GM23338 (cell line): ENCODE results near the gene TNFRSF4. TPM values are rescaled to one million over a fixed set of nuclear protein-coding genes. Genes with fewer than 3 reads are reported as not detected.
A peak's percentile ranks its signal among the peaks of the same experiment; 100 is the strongest.

Source experiments
- ATAC-seq: fragments of 200-7000 bp; cut with Tn5 transposase; 3 replicates; pipeline ENCODE4 v1.9.1; 2020
- DNase-seq: peaks from one replicate; pipeline ENCODE4 v3.0.0-alpha.2; 2015; ENCODE audit warnings: low spot score
- H2AFZ ChIP-seq: fragments of 200-600 bp; sonication (generic); 2 replicates; pipeline ENCODE4 v1.8.0; 2016; ENCODE audit warnings: antibody characterized with exemption, mild to moderate bottlenecking, moderate library complexity
- H3F3A ChIP-seq: fragments of 200-600 bp; sonication (generic); replicated peaks from 2 replicates; pipeline ENCODE4 v1.8.0; 2017; ENCODE audit warnings: antibody characterized with exemption, mixed run types, low read depth
- H3K27ac ChIP-seq: fragments of 200-600 bp; sonication (generic); 2 replicates; pipeline ENCODE4 v1.6.1; 2016; ENCODE audit warnings: low read depth
- H3K27me3 ChIP-seq: fragments of 200-600 bp; sonication (generic); 2 replicates; pipeline ENCODE4 v1.8.0; 2016; ENCODE audit warnings: mild to moderate bottlenecking, mixed run types, moderate library complexity; ENCODE audit not compliant: insufficient read depth
- H3K36me3 ChIP-seq: fragments of 200-600 bp; sonication (generic); 2 replicates; pipeline ENCODE4 v1.8.0; 2016; ENCODE audit warnings: mild to moderate bottlenecking; ENCODE audit not compliant: insufficient read depth
- H3K4me1 ChIP-seq: fragments of 200-600 bp; sonication (generic); 2 replicates; pipeline ENCODE4 v1.8.0; 2016; ENCODE audit warnings: mild to moderate bottlenecking, moderate library complexity; ENCODE audit not compliant: insufficient read depth
- H3K4me2 ChIP-seq: fragments of 200-600 bp; sonication (generic); 2 replicates; pipeline ENCODE4 v1.7.1; 2017; ENCODE audit warnings: mixed run types
- H3K4me3 ChIP-seq: fragments of 200-600 bp; sonication (generic); 2 replicates; pipeline ENCODE4 v1.6.1; 2016; ENCODE audit warnings: mixed run types
- H3K79me2 ChIP-seq: fragments of 200-600 bp; sonication (generic); replicated peaks from 2 replicates; pipeline ENCODE4 v1.8.0; 2017; ENCODE audit warnings: mild to moderate bottlenecking; ENCODE audit not compliant: insufficient read depth
- H3K9me2 ChIP-seq: fragments of 200-600 bp; sonication (generic); 2 replicates; pipeline ENCODE4 v1.8.0; 2017; ENCODE audit not compliant: insufficient read depth
- H4K20me1 ChIP-seq: fragments of 200-600 bp; sonication (generic); replicated peaks from 2 replicates; pipeline ENCODE4 v1.8.0; 2017; ENCODE audit warnings: mild to moderate bottlenecking; ENCODE audit not compliant: insufficient read depth
- H3K27ac Mint-ChIP-seq: 2 replicates; pipeline ENCODE4 v1.8.0; 2020; ENCODE audit warnings: inconsistent platforms, mild to moderate bottlenecking, moderate library complexity, mixed read lengths
- H3K27me3 Mint-ChIP-seq: 3 replicates; pipeline ENCODE4 v1.8.0; 2022; ENCODE audit warnings: low read depth, mild to moderate bottlenecking, moderate library complexity, mixed read lengths, inconsistent platforms; ENCODE audit not compliant: insufficient read depth, poor library complexity
- H3K36me3 Mint-ChIP-seq: 3 replicates; pipeline ENCODE4 v1.8.0; 2021; ENCODE audit warnings: low read depth, mild to moderate bottlenecking, inconsistent platforms, moderate library complexity, mixed read lengths
- H3K4me1 Mint-ChIP-seq: 3 replicates; pipeline ENCODE4 v1.8.0; 2020; ENCODE audit warnings: mild to moderate bottlenecking, inconsistent platforms, mixed read lengths
- H3K4me3 Mint-ChIP-seq: 3 replicates; pipeline ENCODE4 v1.8.0; 2021; ENCODE audit warnings: moderate library complexity, mild to moderate bottlenecking, inconsistent platforms, mixed read lengths
- H3K9me3 Mint-ChIP-seq: 3 replicates; pipeline ENCODE4 v1.8.0; 2020; ENCODE audit warnings: moderate library complexity, mild to moderate bottlenecking, inconsistent platforms, mixed read lengths
- CREB1 ChIP-seq: fragments of 250-450 bp; sonication (Bioruptor Pico); IDR thresholded peaks from 2 replicates; pipeline ENCODE4 v1.5.0; 2020; ENCODE audit warnings: low read depth, mild to moderate bottlenecking, moderate library complexity
- CTCF ChIP-seq, 2 experiments: fragments of 200-600 bp in 1 of 2; sonication (generic) in 1 of 2; conservative IDR thresholded peaks; 2 replicates each; pipeline versions ENCODE4 v1.5.1 to v1.6.1; 2016 to 2017; ENCODE audit warnings: antibody characterized with exemption in 2 of 2, low read depth in 2 of 2, mild to moderate bottlenecking in 2 of 2, moderate library complexity in 1 of 2
- ETS1 ChIP-seq: IDR thresholded peaks from 2 replicates; pipeline ENCODE4 v1.6.1; 2016; ENCODE audit warnings: antibody characterized with exemption
- EZH2phosphoT487 ChIP-seq: fragments of 200-600 bp; sonication (generic); IDR thresholded peaks from one replicate; pipeline ENCODE4 v1.8.1; 2018; ENCODE audit warnings: antibody characterized with exemption; ENCODE audit not compliant: unreplicated experiment
- JUNB ChIP-seq: IDR thresholded peaks from one replicate; pipeline ENCODE4 v1.6.1; 2016; ENCODE audit warnings: antibody characterized with exemption; ENCODE audit not compliant: unreplicated experiment
- NANOG ChIP-seq: IDR thresholded peaks from 2 replicates; pipeline ENCODE4 v1.6.1; 2016; ENCODE audit warnings: antibody characterized with exemption, borderline replicate concordance
- POLR2AphosphoS5 ChIP-seq: IDR thresholded peaks from 2 replicates; pipeline ENCODE4 v1.6.1; 2016; ENCODE audit warnings: antibody characterized with exemption, low read depth
- STAT1 ChIP-seq: IDR thresholded peaks from one replicate; pipeline ENCODE4 v1.6.1; 2016; ENCODE audit warnings: antibody characterized with exemption; ENCODE audit not compliant: unreplicated experiment
- ZNF114 ChIP-seq: fragments of 250-450 bp; sonication (Bioruptor Pico); IDR thresholded peaks from 2 replicates; pipeline ENCODE4 v1.5.0; 2020; ENCODE audit warnings: mild to moderate bottlenecking, moderate library complexity
- ZNF331 ChIP-seq: fragments of 250-450 bp; sonication (Bioruptor Pico); IDR thresholded peaks from 2 replicates; pipeline ENCODE4 v1.5.0; 2020; ENCODE audit warnings: low read depth, mild to moderate bottlenecking, moderate library complexity
- polyA plus RNA-seq: library from polyadenylated mRNA; unstranded; fragments of >200 nt; fragmentation: Nextera tagmentation; extraction: Ambion mirVana; gene quantifications from 2 replicates; pipeline ENCODE4 v1.2.1, GENCODE V29; 2016
- total RNA-seq: library from RNA; depleted of rRNA; stranded (reverse); fragments of >200 nt; shearing (Covaris generic); gene quantifications from 2 replicates; pipeline ENCODE4 v1.2.3, GENCODE V29; 2014
- TF ChIP-seq, protein P1 (sequence below): IDR thresholded peaks from one replicate; pipeline ENCODE4 v1.6.1; 2018; ENCODE audit warnings: antibody characterized with exemption; ENCODE audit not compliant: unreplicated experiment

Gene TNFRSF4
- total and polyA plus RNA-seq, 2 experiments from 2014 or later: not detected

DNA sequence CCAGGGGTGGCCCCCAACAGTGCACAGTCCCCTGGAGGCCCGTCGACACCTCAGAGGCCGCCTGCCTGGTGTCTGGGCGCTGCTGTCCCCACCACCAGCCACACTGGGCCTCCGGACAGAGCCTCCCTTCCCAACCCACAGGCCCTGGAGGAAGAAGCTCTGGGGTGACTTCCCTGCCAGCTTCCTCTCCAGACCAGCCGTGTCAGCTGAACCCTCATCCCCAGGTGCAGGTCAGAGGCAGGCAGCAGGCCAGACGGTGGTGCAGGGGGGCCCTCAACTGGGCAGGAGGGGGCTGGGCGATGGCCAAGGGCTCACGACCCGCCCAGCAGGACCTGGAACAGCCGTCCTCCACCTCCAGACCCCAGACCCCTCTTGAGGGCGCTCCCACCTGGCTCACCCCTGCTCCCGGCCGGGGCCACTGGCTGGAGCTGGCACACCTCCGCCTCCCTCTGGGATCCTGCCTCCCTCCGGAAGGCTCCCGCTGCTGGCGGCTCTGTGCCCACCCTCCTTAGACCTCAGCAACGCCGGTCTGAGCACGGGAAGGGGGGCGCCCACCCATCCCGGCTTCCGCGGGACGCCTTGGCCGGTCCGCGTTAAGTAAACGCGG lies 8.1 kb downstream of the TNFRSF4 start:
- no peaks in the 10 kb centered on the region for H3K9me2 ChIP-seq
- no peaks in the 10 kb centered on the region for H4K20me1 ChIP-seq
- H3K79me2 ChIP-seq: no peaks in the 10 kb centered on the region
- H3K4me3 ChIP-seq: peak overlapping the region; percentile 52
- no peaks in the 10 kb centered on the region for H3F3A ChIP-seq
- no peaks in the 10 kb centered on the region for H3K36me3 ChIP-seq
- no peaks in the 10 kb centered on the region for H3K4me1 Mint-ChIP-seq
- peak overlapping the region; percentile 56 for H2AFZ ChIP-seq
- peak; percentile 20 for ATAC-seq
- peak overlapping the region; percentile 56; the same call in 2 of the 3 replicates for H3K4me3 Mint-ChIP-seq
- H3K27me3 Mint-ChIP-seq: peaks cover 7% of the 10 kb centered on the region
- H3K27ac Mint-ChIP-seq: no peak overlapping the region
- TF ChIP-seq ETS1 (no peak), CTCF (conservative IDR thresholded peaks at IDR 0.05; ENCODE audit: low read depth in 2 of 2) (peak in 1 of 2 experiments; percentile 41; a peak in 2 of 4 replicates)
- H3K9me3 Mint-ChIP-seq: no peaks in the 10 kb centered on the region; the same call in 2 of the 3 replicates
- no peak for DNase-seq
- H3K4me1 ChIP-seq: no peaks in the 10 kb centered on the region
- H3K27me3 ChIP-seq: peaks cover 13% of the 10 kb centered on the region; the same call in 1 of the 2 replicates
- no peaks in the 10 kb centered on the region for H3K36me3 Mint-ChIP-seq
- no peak overlapping the region for H3K27ac ChIP-seq
- peak overlapping the region; percentile 76 for H3K4me2 ChIP-seq

DNA sequence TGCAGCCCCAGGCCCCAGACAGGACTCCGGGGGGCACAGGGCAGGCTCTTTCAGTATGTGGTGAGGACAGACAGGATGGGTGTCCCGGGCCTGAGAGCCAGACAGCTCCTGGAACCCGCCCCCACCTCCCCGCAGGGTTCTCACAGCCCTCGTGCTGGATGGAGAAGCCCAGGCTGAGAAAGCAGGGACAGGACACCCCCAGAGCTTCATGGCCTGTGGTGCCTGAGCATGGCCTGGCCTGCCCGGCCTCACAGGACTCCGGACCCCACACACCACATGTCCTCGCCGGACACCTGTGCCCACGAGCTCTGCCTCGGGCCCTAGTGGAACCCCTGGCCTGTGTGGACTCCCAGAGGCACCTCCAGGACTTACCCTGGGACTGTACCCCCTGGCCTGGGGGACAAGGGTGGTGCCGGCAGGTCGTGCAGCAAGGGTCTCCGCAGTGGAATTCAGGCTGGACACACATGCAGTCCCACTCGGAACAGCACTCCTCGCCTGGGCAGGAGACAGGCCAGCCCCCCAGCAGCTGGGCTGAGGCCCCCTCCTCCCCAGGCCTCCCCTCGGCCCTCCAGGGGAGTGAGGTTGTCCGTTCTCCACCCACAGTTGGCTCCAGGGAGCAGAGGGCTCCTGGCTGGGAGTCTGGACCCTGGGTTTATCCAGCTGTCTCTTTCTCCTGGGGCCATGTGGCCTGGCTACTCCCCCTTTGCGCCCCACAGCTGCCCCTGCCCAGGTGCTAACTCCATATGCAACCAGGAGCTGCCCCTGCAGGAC lies 8.8 kb downstream of the TNFRSF4 start:
- Mint-ChIP-seq H3K27ac (no peak overlapping the region), H3K4me1 (no peaks in the 10 kb centered on the region; the same call in 2 of the 3 replicates), H3K27me3 (peaks cover 10% of the 10 kb centered on the region), H3K36me3 (no peaks in the 10 kb centered on the region), H3K4me3 (no peak overlapping the region), H3K9me3 (no peaks in the 10 kb centered on the region; the same call in 2 of the 3 replicates)
- Histone ChIP-seq H3K27ac (no peak overlapping the region), H2AFZ (no peak overlapping the region; the same call in 1 of the 2 replicates), H3F3A (no peaks in the 10 kb centered on the region), H4K20me1 (no peaks in the 10 kb centered on the region), H3K4me1 (no peaks in the 10 kb centered on the region), H3K4me3 (no peak overlapping the region), H3K79me2 (no peaks in the 10 kb centered on the region), H3K4me2 (no peak overlapping the region), H3K27me3 (peaks cover 13% of the 10 kb centered on the region; the same call in 1 of the 2 replicates), H3K36me3 (no peaks in the 10 kb centered on the region), H3K9me2 (no peaks in the 10 kb centered on the region)
- no peak for ATAC-seq
- no peak for DNase-seq
- TF ChIP-seq ZNF331 (CRISPR knock-in tag) (no peak), ZNF114 (no peak), POLR2AphosphoS5 (no peak), JUNB (no peak), ETS1 (no peak), CREB1 (CRISPR knock-in tag) (no peak), EZH2phosphoT487 (no peak), NANOG (no peak), STAT1 (no peak)
- TF ChIP-seq, protein P1, sequence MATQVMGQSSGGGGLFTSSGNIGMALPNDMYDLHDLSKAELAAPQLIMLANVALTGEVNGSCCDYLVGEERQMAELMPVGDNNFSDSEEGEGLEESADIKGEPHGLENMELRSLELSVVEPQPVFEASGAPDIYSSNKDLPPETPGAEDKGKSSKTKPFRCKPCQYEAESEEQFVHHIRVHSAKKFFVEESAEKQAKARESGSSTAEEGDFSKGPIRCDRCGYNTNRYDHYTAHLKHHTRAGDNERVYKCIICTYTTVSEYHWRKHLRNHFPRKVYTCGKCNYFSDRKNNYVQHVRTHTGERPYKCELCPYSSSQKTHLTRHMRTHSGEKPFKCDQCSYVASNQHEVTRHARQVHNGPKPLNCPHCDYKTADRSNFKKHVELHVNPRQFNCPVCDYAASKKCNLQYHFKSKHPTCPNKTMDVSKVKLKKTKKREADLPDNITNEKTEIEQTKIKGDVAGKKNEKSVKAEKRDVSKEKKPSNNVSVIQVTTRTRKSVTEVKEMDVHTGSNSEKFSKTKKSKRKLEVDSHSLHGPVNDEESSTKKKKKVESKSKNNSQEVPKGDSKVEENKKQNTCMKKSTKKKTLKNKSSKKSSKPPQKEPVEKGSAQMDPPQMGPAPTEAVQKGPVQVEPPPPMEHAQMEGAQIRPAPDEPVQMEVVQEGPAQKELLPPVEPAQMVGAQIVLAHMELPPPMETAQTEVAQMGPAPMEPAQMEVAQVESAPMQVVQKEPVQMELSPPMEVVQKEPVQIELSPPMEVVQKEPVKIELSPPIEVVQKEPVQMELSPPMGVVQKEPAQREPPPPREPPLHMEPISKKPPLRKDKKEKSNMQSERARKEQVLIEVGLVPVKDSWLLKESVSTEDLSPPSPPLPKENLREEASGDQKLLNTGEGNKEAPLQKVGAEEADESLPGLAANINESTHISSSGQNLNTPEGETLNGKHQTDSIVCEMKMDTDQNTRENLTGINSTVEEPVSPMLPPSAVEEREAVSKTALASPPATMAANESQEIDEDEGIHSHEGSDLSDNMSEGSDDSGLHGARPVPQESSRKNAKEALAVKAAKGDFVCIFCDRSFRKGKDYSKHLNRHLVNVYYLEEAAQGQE: no peak
